Fibroblast of the aortic adventitia (primary cell): ENCODE measurements around the gene AIG1. TPM values are rescaled to one million over a fixed set of nuclear protein-coding genes. Genes with fewer than 3 reads are reported as not detected.

ENCODE experiments used
- DNase-seq: peaks from one replicate; pipeline ENCODE4 v3.0.0-alpha.2; 2010; ENCODE audit warnings: low read depth
- H3K4me3 ChIP-seq: 2 replicates; pipeline ENCODE4 v1.5.1; 2011; ENCODE audit warnings: low read depth, mild to moderate bottlenecking, control low read depth, low read length, moderate library complexity
- CTCF ChIP-seq: IDR thresholded peaks from 2 replicates; pipeline ENCODE4 v1.5.1; 2011; ENCODE audit warnings: mild to moderate bottlenecking, low read length, control low read depth, inconsistent platforms; ENCODE audit not compliant: insufficient read depth
- total RNA-seq: library from RNA; depleted of rRNA; stranded (reverse); fragments of >200 nt; gene quantifications from 2 replicates; pipeline ENCODE4 v1.2.3, GENCODE V29; 2012; ENCODE audit warnings: low replicate concordance

The AIG1 gene
- total RNA-seq, 1 donor = 28.0 TPM

- TF ChIP-seq CTCF = no peak
Measured at GRCh38 chr6:143362192-143362558, 301.5 kb downstream of the AIG1 start.

GRCh38 chr6:143363299-143363698 lies 302.6 kb downstream of the AIG1 start:
- DNase-seq = no peak
- H3K4me3 ChIP-seq = no peak overlapping the region
- TF ChIP-seq CTCF = no peak

More at GRCh38 chr6:143362192-143362558, 301.5 kb downstream of the AIG1 start:
- no peak for DNase-seq
- no peak overlapping the region for H3K4me3 ChIP-seq

GRCh38 chr6:143368426-143368825 lies 307.7 kb downstream of the AIG1 start:
- DNase-seq = peak; percentile 62
- no peak overlapping the region for H3K4me3 ChIP-seq
- TF ChIP-seq CTCF = no peak

GRCh38 chr6:143369971-143370370 lies 309.3 kb downstream of the AIG1 start:
- no peak for DNase-seq
- no peak overlapping the region for H3K4me3 ChIP-seq
- no peak for TF ChIP-seq CTCF

GRCh38 chr6:143370812-143371370 lies 310.2 kb downstream of the AIG1 start:
- no peak for TF ChIP-seq CTCF
- no peak for DNase-seq
- H3K4me3 ChIP-seq = no peak overlapping the region

- TF ChIP-seq CTCF = no peak
- H3K4me3 ChIP-seq = no peak overlapping the region
- no peak for DNase-seq
Measured at GRCh38 chr6:143372199-143372882, 311.7 kb downstream of the AIG1 start.
